Ovary (tissue), 9 donors: ENCODE data around the gene COA8. TPM values are rescaled to one million over a fixed set of nuclear protein-coding genes. Genes with fewer than 3 reads are reported as not detected.

ENCODE experiments used
- DNase-seq, 5 donors: peaks; one replicate each; pipeline ENCODE4 v3.0.0-alpha.2; 2019 to 2020
- H3K27ac ChIP-seq, 2 donors: fragments of 200-600 bp; one replicate each; pipeline versions ENCODE4 v1.5.1 to v1.8.0; 2019 to 2022
- H3K27me3 ChIP-seq: fragments of 200-600 bp; one replicate; pipeline ENCODE4 v1.8.0; 2022
- H3K36me3 ChIP-seq: fragments of 200-600 bp; sonication (generic); one replicate; pipeline ENCODE4 v1.5.1; 2019
- H3K4me1 ChIP-seq: one replicate; pipeline ENCODE4 v1.8.1; 2013; ENCODE audit warnings: mild to moderate bottlenecking, moderate library complexity; ENCODE audit not compliant: insufficient read depth
- H3K4me3 ChIP-seq: fragments of 200-600 bp; sonication (generic); one replicate; pipeline ENCODE4 v1.5.1; 2017
- H3K9me3 ChIP-seq, 2 donors: fragments of 200-600 bp in 1 of 2; sonication (generic) in 1 of 2; one replicate each; pipeline versions ENCODE4 v1.5.1 to v1.8.1; 2013 to 2019; ENCODE audit warnings: mild to moderate bottlenecking in 1 of 2, moderate library complexity in 1 of 2
- EP300 ChIP-seq: sonication (generic); formaldehyde crosslinking; IDR thresholded peaks from one replicate; pipeline ENCODE4 v1.6.1; 2017; ENCODE audit warnings: antibody characterized with exemption
- POLR2A ChIP-seq: fragments of 450-650 bp; IDR thresholded peaks from one replicate; pipeline ENCODE4 v1.6.1; 2017; ENCODE audit warnings: antibody characterized with exemption, mild to moderate bottlenecking, moderate library complexity
- WGBS, 3 donors: extraction: QIAGEN DNeasy Blood & Tissue Kit in 1 of 3; methylation state at CpG; one replicate each; pipeline versions ENCODE4 v1.1.5 to v1.1.7; 2013 to 2017; 5-methylcytosine and 5-hydroxymethylcytosine counted together
- intact Hi-C, 4 donors: fragments of 100-400 bp; cut with DNase I; formaldehyde crosslinking; loops; one replicate each; pipeline versions ENCODE4 v1.11.0 to v1.15.1; 2022 to 2023
- polyA plus RNA-seq, 2 donors: library from polyadenylated mRNA; stranded (reverse); fragments of 200-250 nt in 1 of 2; fragments of 350-450 nt in 1 of 2; fragmentation: Illumina TruSeq in 1 of 2; extraction: RNeasy Lipid Tissue Mini Kit (QIAGEN cat#74804) in 1 of 2; gene quantifications; one replicate each; pipeline ENCODE4 v1.2.3, GENCODE V29; 2013 to 2014
- total RNA-seq, 7 donors: library from RNA; depleted of rRNA in 2 of 7; stranded (reverse); fragments of >200 nt in 2 of 7; fragmentation: NEBNext Ultra II Directional in 3 of 7; extraction: Animal tissue kit (Norgen Biotek cat#: 25700) in 3 of 7; gene quantifications; one replicate each; pipeline versions ENCODE4 v1.1.0 to v1.2.4, GENCODE V29; 2016 to 2023
- TF ChIP-seq, protein P1 (sequence below), 3 donors: fragments of 450-650 bp in 2 of 3; fragments of 200-600 bp in 1 of 3; IDR thresholded peaks; one replicate each; pipeline versions ENCODE4 v1.5.1 to v1.8.0; 2016 to 2022; ENCODE audit warnings: antibody characterized with exemption in 3 of 3, mild to moderate bottlenecking in 1 of 3
- donor health status: DM: no; HTN: no; CAD: no; lungs with moderate emphysema.
- donor health status: DM: no; HTN: no; CAD: no.
- donor health status: Bipolar disorder and iron deficiency.
- donor health status: DM: yes; HTN: yes; CAD: no.
- donor health status: DM: no; HTN: no; CAD: no.
- donor health status: DM: yes; HTN: yes; CAD: no.

COA8 gene
- total and polyA plus RNA-seq, 9 donors, result 11.4 to 50.1 (median 26.8) TPM

DNA sequence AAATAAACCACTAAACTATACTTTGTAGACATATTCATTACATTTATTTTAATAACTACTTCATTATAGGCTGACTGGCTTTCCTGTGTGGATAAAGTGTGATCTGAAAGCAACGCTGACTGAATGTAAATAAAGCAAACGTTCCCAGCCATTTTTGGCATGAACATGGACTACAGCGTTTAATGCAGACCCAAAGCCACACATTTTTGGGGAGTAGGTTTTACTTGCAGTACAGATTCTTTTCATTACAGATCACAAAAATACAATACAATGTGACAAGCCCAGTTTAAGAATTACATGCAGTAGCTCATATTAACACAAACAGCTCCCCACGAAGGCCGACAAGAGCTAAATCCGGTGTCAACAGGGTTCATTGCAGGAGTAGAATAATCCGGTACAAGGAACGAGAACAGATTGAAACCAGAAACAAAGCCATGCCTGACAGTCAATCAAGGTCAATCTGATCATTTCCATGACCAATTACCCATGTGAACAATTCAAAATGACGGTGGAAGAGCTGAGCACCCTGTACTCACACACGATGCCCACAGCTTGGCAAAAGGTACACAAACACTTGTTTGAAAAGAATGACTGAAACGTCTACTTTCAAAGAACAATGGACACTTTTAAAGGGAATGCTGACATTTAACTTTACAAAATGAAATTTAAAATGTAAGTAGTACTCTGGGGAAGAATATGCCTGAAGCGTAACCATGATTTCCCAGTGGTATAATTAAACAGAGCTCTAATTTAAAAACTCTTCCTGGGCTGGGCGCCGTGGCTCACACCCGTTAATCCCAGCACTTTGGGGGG lies 5.6 kb upstream of the COA8 start:
- WGBS, 3 donors, result 41 to 53% (median 48%) methylated on average over 15 of the region's 15 CpGs
- Histone ChIP-seq H3K4me1 (peaks cover 6% of the 10 kb centered on the region), H3K4me3 (no peak overlapping the region), H3K27ac (no peak overlapping the region), H3K36me3 (no peaks in the 10 kb centered on the region), H3K27me3 (no peaks in the 10 kb centered on the region), H3K9me3 (no peaks in the 10 kb centered on the region)
- TF ChIP-seq POLR2A, result no peak
- TF ChIP-seq, protein P1, sequence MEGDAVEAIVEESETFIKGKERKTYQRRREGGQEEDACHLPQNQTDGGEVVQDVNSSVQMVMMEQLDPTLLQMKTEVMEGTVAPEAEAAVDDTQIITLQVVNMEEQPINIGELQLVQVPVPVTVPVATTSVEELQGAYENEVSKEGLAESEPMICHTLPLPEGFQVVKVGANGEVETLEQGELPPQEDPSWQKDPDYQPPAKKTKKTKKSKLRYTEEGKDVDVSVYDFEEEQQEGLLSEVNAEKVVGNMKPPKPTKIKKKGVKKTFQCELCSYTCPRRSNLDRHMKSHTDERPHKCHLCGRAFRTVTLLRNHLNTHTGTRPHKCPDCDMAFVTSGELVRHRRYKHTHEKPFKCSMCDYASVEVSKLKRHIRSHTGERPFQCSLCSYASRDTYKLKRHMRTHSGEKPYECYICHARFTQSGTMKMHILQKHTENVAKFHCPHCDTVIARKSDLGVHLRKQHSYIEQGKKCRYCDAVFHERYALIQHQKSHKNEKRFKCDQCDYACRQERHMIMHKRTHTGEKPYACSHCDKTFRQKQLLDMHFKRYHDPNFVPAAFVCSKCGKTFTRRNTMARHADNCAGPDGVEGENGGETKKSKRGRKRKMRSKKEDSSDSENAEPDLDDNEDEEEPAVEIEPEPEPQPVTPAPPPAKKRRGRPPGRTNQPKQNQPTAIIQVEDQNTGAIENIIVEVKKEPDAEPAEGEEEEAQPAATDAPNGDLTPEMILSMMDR (IDR thresholded peaks at IDR 0.05), result no peak
- TF ChIP-seq EP300, result no peak
- intact Hi-C loops, result no loop called here
- no peak for DNase-seq

DNA sequence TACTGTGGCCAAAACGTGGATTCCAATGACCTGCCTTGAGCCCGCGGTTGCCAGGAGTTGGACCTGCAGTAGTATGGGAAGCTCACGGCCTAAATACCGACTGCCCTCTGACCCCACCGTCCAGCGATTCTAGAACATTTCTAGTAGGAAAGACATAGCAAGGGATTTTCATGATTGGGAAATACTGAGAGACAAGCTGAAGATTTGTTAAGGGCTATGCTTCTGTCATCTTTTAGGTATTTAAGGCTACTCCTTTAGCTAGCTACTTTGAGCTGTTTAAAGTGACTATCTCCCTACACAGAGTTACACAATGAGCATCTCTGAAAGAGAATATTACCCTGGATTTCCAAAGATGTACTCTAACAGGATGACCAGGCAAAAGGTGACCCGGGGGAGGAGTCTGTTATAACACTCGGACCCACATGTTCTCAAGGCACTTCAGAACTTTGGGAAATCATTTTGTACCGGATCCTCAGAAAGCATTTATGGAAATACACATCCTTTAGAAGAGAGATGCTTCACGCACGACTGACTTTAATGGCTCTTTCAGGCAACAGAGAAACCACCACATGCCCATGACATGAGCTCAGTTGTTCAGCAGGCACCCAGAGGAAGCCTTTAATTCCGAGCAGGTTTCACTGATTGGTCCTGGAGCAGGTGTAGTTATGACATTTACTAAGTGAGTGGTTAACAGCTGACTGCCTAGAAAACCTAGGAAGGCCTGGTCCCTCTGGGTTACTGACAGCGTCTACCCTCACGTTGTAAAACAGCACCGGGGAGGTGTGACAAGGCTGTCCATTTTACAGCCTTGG lies 4.5 kb upstream of the COA8 start:
- DNase-seq, result peak in 1 of 5 donors; percentile 29
- H3K4me3 ChIP-seq, result no peak overlapping the region
- TF ChIP-seq EP300, result no peak
- TF ChIP-seq, protein P1 (IDR thresholded peaks at IDR 0.05), result no peak
- 65 to 70% (median 67%) methylated on average over 16 of the region's 16 CpGs for WGBS, 3 donors
- no peak overlapping the region for H3K27ac ChIP-seq
- peaks cover 6% of the 10 kb centered on the region for H3K4me1 ChIP-seq
- H3K36me3 ChIP-seq, result no peaks in the 10 kb centered on the region
- intact Hi-C loops, result no loop called here
- H3K9me3 ChIP-seq, result no peaks in the 10 kb centered on the region
- no peaks in the 10 kb centered on the region for H3K27me3 ChIP-seq

- no peak for DNase-seq
- WGBS, 3 donors, result 47 to 58% (median 54%) methylated on average over 9 of the region's 9 CpGs
- Histone ChIP-seq H3K4me1 (peaks cover 7% of the 10 kb centered on the region), H3K36me3 (no peaks in the 10 kb centered on the region), H3K27ac (no peak overlapping the region), H3K4me3 (no peak overlapping the region), H3K27me3 (no peaks in the 10 kb centered on the region), H3K9me3 (no peaks in the 10 kb centered on the region)
- intact Hi-C loops, result loop anchor here in 1 of 4 donors (10.0 kb wide), 1 partner anchor 65 kb away; the partner anchor contains the start of gene KLC1
- TF ChIP-seq, protein P1 (IDR thresholded peaks at IDR 0.05), result no peak
- TF ChIP-seq POLR2A (no peak), EP300 (no peak)
These were observed 3.0 kb upstream of the COA8 start for GRCh38 chr14:103559766-103560165.

DNA sequence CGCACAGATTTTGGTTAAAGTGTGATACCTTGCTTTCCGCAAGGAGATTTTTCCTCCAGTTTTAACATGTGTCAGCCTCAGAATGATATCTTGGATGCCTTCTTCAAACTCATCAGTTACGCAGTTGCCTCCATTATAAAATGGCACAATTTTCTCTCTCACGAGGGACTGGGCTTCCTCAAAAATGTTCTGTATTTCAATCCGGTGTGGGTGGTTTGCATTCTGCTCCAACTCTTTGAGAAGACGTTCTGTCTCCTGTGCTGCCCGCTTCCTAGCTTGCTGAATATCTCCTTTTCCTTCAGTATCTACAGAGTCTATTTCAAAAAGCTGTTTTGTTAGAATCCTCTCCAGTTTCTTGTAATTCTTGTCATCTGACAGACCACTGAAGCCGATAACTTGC lies 2.1 kb upstream of the COA8 start:
- 77 to 79% (median 77%) methylated on average over 8 of the region's 8 CpGs for WGBS, 3 donors
- H3K27me3 ChIP-seq, result no peaks in the 10 kb centered on the region
- no peaks in the 10 kb centered on the region for H3K9me3 ChIP-seq
- intact Hi-C loops, result loop anchor here in 1 of 4 donors (10.0 kb wide), 1 partner anchor 64 kb away; the partner anchor contains the start of gene KLC1
- no peaks in the 10 kb centered on the region for H3K36me3 ChIP-seq
- H3K4me3 ChIP-seq, result no peak overlapping the region
- no peak overlapping the region for H3K27ac ChIP-seq
- peaks cover 9% of the 10 kb centered on the region for H3K4me1 ChIP-seq
- DNase-seq, result no peak
- TF ChIP-seq POLR2A, result no peak
- TF ChIP-seq, protein P1 (IDR thresholded peaks at IDR 0.05), result no peak
- TF ChIP-seq EP300, result no peak
